B cell (primary cell): ENCODE measurements around the gene OTOGL.

ENCODE experiments used
- EZH2 ChIP-seq: IDR thresholded peaks from 2 replicates; pipeline ENCODE4 v1.6.1; 2012; ENCODE audit warnings: borderline replicate concordance, low read depth, mild to moderate bottlenecking, moderate library complexity, low read length; ENCODE audit not compliant: insufficient read depth, poor library complexity, severe bottlenecking
- TF ChIP-seq, protein P1 (sequence below): fragments of 200-600 bp; IDR thresholded peaks from one replicate; pipeline ENCODE4 v1.8.0; 2022; ENCODE audit warnings: antibody characterized with exemption, mild to moderate bottlenecking

DNA sequence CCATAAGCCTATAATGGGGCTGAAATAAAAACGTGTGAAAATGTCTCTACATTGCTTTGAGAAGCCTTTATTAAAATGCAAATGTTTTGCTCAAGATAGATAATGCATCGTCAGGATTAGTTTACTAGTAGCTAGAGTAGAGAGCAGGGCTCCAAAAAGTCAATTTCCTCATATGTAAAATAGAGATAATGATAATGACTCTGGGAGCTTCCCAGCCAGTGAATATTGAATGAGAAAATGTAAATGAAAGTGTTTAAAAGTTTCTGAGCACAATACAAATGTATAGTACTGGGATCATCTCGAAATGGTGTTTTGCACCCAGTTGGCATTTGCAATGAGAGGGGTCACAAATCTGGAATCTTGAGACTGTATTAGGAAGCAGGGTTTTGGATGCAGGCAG is 135.3 kb downstream of the OTOGL start:
- TF ChIP-seq, protein P1, sequence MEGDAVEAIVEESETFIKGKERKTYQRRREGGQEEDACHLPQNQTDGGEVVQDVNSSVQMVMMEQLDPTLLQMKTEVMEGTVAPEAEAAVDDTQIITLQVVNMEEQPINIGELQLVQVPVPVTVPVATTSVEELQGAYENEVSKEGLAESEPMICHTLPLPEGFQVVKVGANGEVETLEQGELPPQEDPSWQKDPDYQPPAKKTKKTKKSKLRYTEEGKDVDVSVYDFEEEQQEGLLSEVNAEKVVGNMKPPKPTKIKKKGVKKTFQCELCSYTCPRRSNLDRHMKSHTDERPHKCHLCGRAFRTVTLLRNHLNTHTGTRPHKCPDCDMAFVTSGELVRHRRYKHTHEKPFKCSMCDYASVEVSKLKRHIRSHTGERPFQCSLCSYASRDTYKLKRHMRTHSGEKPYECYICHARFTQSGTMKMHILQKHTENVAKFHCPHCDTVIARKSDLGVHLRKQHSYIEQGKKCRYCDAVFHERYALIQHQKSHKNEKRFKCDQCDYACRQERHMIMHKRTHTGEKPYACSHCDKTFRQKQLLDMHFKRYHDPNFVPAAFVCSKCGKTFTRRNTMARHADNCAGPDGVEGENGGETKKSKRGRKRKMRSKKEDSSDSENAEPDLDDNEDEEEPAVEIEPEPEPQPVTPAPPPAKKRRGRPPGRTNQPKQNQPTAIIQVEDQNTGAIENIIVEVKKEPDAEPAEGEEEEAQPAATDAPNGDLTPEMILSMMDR, result no peak
- TF ChIP-seq EZH2, result no peak
